ENCODE results near the gene SUSD5.

Gene SUSD5

DNA sequence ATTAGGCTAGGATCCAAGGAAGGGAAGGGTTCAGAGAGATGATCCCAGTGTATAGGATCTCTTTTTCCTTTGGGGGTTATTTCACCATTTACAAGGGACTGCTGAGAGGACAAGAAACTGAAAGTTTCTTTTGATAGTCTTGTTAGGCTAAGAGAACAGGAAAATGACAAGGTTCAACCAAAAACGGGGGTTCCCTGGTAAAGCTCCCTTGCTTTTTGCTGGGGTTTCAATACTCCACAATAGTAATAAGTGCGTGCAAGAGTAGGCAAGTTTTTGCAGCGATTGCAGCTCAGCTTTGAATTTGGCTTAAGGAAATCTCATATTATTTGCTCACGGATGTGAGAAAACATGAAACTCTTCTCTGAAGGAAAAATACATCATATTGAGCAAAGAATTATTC lies 18.8 kb upstream of the SUSD5 start:
- no peak overlapping the region for H3K4me3 ChIP-seq (ENCODE audit: low read depth, low read length)
- TF ChIP-seq, protein P1, sequence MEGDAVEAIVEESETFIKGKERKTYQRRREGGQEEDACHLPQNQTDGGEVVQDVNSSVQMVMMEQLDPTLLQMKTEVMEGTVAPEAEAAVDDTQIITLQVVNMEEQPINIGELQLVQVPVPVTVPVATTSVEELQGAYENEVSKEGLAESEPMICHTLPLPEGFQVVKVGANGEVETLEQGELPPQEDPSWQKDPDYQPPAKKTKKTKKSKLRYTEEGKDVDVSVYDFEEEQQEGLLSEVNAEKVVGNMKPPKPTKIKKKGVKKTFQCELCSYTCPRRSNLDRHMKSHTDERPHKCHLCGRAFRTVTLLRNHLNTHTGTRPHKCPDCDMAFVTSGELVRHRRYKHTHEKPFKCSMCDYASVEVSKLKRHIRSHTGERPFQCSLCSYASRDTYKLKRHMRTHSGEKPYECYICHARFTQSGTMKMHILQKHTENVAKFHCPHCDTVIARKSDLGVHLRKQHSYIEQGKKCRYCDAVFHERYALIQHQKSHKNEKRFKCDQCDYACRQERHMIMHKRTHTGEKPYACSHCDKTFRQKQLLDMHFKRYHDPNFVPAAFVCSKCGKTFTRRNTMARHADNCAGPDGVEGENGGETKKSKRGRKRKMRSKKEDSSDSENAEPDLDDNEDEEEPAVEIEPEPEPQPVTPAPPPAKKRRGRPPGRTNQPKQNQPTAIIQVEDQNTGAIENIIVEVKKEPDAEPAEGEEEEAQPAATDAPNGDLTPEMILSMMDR (IDR thresholded peaks at IDR 0.05; ENCODE audit: borderline replicate concordance, insufficient read depth, low read depth, low read length) = no peak

DNA sequence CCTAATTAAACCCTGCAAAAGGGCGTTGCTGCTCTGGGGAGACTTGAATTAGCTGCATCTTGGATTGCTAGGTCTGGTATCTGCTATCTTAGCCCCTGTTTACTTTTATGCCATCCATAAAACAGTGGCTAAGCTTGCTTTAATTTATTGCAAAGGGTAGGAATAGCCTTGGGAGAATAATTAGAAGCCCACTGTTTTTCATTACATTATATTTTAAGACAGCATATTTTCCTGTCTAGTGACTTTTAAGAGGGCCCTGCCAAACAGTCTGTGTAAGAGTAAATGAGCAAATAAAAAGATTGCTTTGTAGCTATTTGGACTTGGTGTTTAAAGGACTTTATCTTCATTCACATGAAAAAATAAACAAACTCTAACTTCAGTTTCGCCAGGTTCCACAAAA lies 17.4 kb upstream of the SUSD5 start:
- TF ChIP-seq, protein P1 (IDR thresholded peaks at IDR 0.05; ENCODE audit: borderline replicate concordance, insufficient read depth, low read depth, low read length) = no peak

DNA sequence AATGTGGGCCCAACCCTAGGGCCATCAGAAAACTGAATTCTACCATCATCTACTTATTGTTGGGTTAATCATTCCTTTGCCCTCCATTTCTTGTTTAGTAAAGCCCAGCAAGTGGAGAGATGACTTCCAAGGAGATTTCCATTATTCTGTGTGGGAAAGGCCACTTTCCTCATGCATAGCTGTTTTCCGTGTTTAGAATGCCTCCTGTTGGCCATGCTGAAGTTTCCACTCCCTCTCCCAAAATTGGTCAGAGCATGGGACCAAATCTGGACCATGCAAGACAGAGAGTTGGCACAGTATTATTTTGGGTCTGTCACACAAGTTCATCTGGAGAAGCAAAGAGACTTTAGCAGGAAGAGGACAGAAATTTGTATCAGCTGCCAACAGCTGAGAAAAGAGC lies 15.3 kb upstream of the SUSD5 start:
- TF ChIP-seq, protein P1 (IDR thresholded peaks at IDR 0.05; ENCODE audit: borderline replicate concordance, insufficient read depth, low read depth, low read length) = no peak
- H3K4me3 ChIP-seq (ENCODE audit: low read depth, low read length) = no peak overlapping the region

More for the DNA sequence above, 17.4 kb upstream of the SUSD5 start:
- H3K4me3 ChIP-seq (ENCODE audit: low read depth, low read length) = no peak overlapping the region

DNA sequence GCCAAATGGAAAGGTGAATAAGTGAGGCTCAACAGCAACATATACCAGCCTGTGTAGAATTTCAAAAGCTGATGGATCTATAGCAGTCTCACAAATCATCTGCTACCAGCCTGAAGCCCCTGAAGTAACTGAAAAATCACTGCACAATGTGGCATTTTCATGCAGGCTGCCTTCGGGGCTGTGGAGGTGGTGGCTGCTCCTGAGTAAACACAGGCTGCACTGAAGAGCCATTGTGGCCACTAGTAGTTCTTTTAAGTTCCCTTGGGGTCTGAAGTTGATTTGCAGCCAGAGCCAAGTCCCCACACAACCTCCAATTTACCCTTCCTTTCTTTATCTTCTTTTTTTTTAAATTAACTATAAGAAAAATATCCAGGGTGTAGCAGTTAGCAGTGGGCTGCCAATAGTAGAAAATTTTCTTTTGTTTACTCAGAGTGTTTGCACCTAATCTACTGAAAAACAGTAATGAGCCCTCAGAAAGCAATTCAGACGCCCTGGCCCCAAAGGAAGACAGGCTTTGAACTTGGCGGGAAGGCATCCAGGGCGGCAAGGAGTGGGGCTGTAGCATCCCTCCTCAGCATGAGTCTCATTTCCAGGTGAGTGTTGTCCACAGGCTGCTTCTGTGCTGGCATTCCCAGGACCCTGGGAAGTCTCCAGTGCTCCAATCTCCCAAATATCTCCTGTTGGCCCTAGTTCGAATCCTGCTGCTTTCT lies 13.3 kb upstream of the SUSD5 start:
- H3K4me3 ChIP-seq (ENCODE audit: low read depth, low read length) = no peak overlapping the region
- TF ChIP-seq, protein P1 (IDR thresholded peaks at IDR 0.05; ENCODE audit: borderline replicate concordance, insufficient read depth, low read depth, low read length) = no peak

DNA sequence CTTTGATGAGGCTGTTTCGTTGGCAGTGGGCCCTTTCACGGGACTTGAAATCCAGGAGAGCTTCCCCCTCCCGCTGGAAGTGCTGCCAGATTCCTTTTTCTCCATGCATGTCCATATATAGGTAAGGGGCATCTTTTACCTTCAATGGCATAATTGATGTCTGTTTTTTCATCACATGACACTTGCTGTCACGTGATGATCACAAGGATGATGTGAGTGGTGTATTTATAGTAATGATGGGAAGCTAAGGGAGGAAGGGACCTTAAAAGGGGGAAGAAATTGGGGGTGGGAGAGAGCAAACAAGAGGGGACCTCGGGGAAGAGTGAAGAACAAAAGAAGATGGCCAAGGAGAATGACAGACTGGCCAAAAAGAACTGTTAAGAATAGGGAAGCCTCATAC lies 11.3 kb upstream of the SUSD5 start:
- TF ChIP-seq, protein P1 (IDR thresholded peaks at IDR 0.05; ENCODE audit: borderline replicate concordance, insufficient read depth, low read depth, low read length) = no peak
- H3K4me3 ChIP-seq (ENCODE audit: low read depth, low read length) = no peak overlapping the region

DNA sequence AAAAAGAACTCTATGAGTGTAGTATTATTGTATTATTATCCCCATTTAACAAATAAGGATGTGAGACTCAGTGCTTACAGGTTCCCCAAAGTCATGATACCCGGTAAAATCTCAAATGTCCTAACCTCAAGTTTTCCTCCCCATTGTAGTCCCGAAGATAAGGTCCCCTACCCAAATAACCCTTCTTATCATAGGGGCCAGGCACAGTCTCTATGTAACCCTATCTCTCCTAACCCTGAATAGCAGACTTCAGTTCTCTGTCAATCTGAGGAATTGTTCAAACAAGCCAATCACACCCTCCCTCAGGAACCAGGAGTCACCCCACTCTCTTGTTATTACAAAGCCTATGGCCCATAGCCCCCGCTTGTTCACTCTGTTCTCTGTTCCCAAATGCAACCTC lies 10.5 kb upstream of the SUSD5 start:
- no peak overlapping the region for H3K4me3 ChIP-seq (ENCODE audit: low read depth, low read length)
- TF ChIP-seq, protein P1 (IDR thresholded peaks at IDR 0.05; ENCODE audit: borderline replicate concordance, insufficient read depth, low read depth, low read length) = no peak

DNA sequence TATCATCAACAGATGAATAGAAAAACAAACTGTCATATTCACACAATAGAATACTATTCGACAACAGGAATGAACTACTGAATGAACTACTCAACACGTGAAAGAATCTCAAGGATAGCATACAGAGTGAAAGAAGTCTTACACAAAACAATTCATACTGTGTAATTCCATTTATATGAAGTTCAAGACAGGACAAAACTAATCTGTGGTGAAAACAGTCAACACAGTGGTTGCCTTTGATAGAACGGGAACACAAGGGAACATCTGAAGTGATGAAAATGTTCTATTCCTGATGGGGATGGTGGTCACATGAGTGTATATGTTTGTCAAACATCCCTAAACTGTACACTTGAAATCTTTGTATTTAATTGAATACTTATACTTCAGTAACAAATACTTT lies 2.6 kb upstream of the SUSD5 start:
- no peak overlapping the region for H3K4me3 ChIP-seq (ENCODE audit: low read depth, low read length)
- TF ChIP-seq, protein P1 (IDR thresholded peaks at IDR 0.05; ENCODE audit: borderline replicate concordance, insufficient read depth, low read depth, low read length) = no peak

Measured in GM12875 (cell line).